ENCODE measurements around the gene ACVR1B. TPM values are rescaled to one million over a fixed set of nuclear protein-coding genes. Genes with fewer than 3 reads are reported as not detected.

Gene ACVR1B
- total and polyA plus RNA-seq, 2 donors (not counting 1 experiment from before 2014, with no cell fraction given) = 3.4 to 10.6 TPM

DNA sequence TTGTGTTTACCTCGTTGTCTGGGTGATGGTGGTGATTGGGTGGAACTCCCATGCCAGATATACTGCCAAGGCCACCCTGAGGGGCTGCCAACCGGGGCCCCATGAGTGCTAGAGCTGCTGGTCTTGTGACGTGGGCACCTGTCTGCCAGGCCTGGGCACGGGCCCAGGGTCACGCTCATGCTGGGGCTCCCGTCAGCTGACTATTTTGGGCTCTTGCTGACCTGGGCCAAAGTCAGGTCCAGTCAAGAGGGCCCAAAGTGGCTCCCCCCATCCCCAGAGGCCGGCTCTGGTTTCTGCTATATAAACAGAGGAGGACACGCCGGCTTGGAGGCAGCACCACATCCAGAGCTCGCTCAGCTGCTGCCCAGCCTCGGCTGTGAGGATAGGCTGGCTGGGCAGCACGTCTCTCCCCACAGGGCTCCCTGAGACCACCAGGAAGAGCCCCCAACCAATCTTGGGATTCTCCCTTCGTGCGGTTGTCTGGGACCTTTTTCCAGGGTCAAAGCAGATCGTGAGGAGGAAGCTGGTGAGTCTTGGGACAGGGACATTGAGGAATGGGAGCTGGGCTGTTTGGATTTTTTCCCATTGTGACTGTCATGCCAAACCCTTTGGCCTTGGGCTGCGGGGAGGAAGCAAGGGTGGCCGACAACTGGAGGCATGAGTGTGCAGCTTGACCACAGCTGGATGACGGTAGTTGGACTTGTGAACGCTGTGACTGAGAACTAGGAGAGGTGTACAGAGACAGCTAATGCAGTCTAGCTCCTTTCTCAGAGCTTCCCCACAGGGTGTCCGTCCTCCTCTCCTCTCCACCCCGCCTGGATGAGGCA is 92.1 kb downstream of the ACVR1B start:
- no peaks in the 10 kb centered on the region for H3K27me3 ChIP-seq (replicated peaks in 1 of 4; ENCODE audit: control extremely low read depth in 1 of 4, control insufficient read depth in 3 of 4, insufficient read depth in 4 of 4, low read length in 3 of 4)
- ChIA-PET POLR2A (interaction anchor here (0.7 kb wide), 1 partner anchor 11 kb away, joined by 3 read pairs; no protein-coding TSS in a partner anchor), CTCF (interaction anchor here (1.0 to 32.6 kb wide), 4 partner anchors 18 to 73 kb away, joined by 3 to 1315 read pairs (median 22); partner anchors contain the start of genes ATG101 and SMIM41)
- Mint-ChIP-seq H3K4me3 (no peak overlapping the region), H3K27ac (no peak overlapping the region), H3K27me3 (no peaks in the 10 kb centered on the region), H3K9me3 (ENCODE audit: insufficient read depth) (no peaks in the 10 kb centered on the region), H3K4me1 (peaks cover 51% of the 10 kb centered on the region)
- DNase-seq (no peak), ATAC-seq (ENCODE audit: low read depth) (no peak)
- no peak for TF ChIP-seq EZH2 (IDR thresholded peaks at IDR 0.05; ENCODE audit: borderline replicate concordance, insufficient read depth, low read depth, low read length, poor library complexity, severe bottlenecking)
- TF ChIP-seq, protein P1, sequence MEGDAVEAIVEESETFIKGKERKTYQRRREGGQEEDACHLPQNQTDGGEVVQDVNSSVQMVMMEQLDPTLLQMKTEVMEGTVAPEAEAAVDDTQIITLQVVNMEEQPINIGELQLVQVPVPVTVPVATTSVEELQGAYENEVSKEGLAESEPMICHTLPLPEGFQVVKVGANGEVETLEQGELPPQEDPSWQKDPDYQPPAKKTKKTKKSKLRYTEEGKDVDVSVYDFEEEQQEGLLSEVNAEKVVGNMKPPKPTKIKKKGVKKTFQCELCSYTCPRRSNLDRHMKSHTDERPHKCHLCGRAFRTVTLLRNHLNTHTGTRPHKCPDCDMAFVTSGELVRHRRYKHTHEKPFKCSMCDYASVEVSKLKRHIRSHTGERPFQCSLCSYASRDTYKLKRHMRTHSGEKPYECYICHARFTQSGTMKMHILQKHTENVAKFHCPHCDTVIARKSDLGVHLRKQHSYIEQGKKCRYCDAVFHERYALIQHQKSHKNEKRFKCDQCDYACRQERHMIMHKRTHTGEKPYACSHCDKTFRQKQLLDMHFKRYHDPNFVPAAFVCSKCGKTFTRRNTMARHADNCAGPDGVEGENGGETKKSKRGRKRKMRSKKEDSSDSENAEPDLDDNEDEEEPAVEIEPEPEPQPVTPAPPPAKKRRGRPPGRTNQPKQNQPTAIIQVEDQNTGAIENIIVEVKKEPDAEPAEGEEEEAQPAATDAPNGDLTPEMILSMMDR (IDR thresholded peaks at IDR 0.05) = no peak
- H3K27ac ChIP-seq (ENCODE audit: low read length in 2 of 2) = no peak overlapping the region
- H3K9me3 ChIP-seq (ENCODE audit: control extremely low read depth in 1 of 3, control insufficient read depth in 2 of 3, insufficient read depth in 1 of 3, low read length in 2 of 3) = no peaks in the 10 kb centered on the region
- no peak overlapping the region for H3K4me3 ChIP-seq (ENCODE audit: control extremely low read depth in 1 of 5, extremely low read depth in 1 of 5, insufficient read depth in 1 of 5, low read depth in 2 of 5, low read length in 4 of 5)
- peaks cover 44% of the 10 kb centered on the region for H3K79me2 ChIP-seq (ENCODE audit: control insufficient read depth, insufficient read depth, low read length)
- H4K20me1 ChIP-seq (ENCODE audit: control insufficient read depth, insufficient read depth, low read length, poor library complexity, severe bottlenecking) = no peaks in the 10 kb centered on the region
- no peak overlapping the region for H2AFZ ChIP-seq (ENCODE audit: insufficient read depth, low read depth, low read length, poor library complexity, severe bottlenecking)
- no peaks in the 10 kb centered on the region for H3K36me3 ChIP-seq (replicated peaks in 1 of 2; ENCODE audit: control extremely low read depth in 1 of 2, control insufficient read depth in 1 of 2, extremely low read depth in 1 of 2, insufficient read depth in 2 of 2, low read length in 1 of 2)
- peak overlapping the region; percentile 78 for H3K4me2 ChIP-seq (replicated peaks; ENCODE audit: low read depth, low read length, poor library complexity, severe bottlenecking)
- peaks cover 27 to 38% of the 10 kb centered on the region in 2 donors for H3K4me1 ChIP-seq (ENCODE audit: control insufficient read depth in 2 of 2, insufficient read depth in 2 of 2, low read length in 2 of 2)
- 92% methylated on average over 18 of the region's 21 CpGs for WGBS (ENCODE audit: insufficient coverage)
- no peak overlapping the region for H3K9ac ChIP-seq (ENCODE audit: low read length)
- intact Hi-C loops (cut with micrococcal nuclease) = no loop called here

Data from B cell (primary cell).